Ovary (tissue), 9 donors: ENCODE results near the gene NOTCH4. TPM values are rescaled to one million over a fixed set of nuclear protein-coding genes. Genes with fewer than 3 reads are reported as not detected.

ENCODE experiments used
- DNase-seq, 5 donors: peaks; one replicate each; pipeline ENCODE4 v3.0.0-alpha.2; 2019 to 2020
- H3K27ac ChIP-seq, 2 donors: fragments of 200-600 bp; one replicate each; pipeline versions ENCODE4 v1.5.1 to v1.8.0; 2019 to 2022
- H3K27me3 ChIP-seq: fragments of 200-600 bp; one replicate; pipeline ENCODE4 v1.8.0; 2022
- H3K36me3 ChIP-seq: fragments of 200-600 bp; sonication (generic); one replicate; pipeline ENCODE4 v1.5.1; 2019
- H3K4me1 ChIP-seq: one replicate; pipeline ENCODE4 v1.8.1; 2013; ENCODE audit warnings: mild to moderate bottlenecking, moderate library complexity; ENCODE audit not compliant: insufficient read depth
- H3K4me3 ChIP-seq: fragments of 200-600 bp; sonication (generic); one replicate; pipeline ENCODE4 v1.5.1; 2017
- H3K9me3 ChIP-seq, 2 donors: fragments of 200-600 bp in 1 of 2; sonication (generic) in 1 of 2; one replicate each; pipeline versions ENCODE4 v1.5.1 to v1.8.1; 2013 to 2019; ENCODE audit warnings: mild to moderate bottlenecking in 1 of 2, moderate library complexity in 1 of 2
- CTCF ChIP-seq, 3 donors: fragments of 450-650 bp in 2 of 3; fragments of 200-600 bp in 1 of 3; IDR thresholded peaks; one replicate each; pipeline versions ENCODE4 v1.5.1 to v1.8.0; 2016 to 2022; ENCODE audit warnings: antibody characterized with exemption in 3 of 3, mild to moderate bottlenecking in 1 of 3
- EP300 ChIP-seq: sonication (generic); formaldehyde crosslinking; IDR thresholded peaks from one replicate; pipeline ENCODE4 v1.6.1; 2017; ENCODE audit warnings: antibody characterized with exemption
- POLR2A ChIP-seq: fragments of 450-650 bp; IDR thresholded peaks from one replicate; pipeline ENCODE4 v1.6.1; 2017; ENCODE audit warnings: antibody characterized with exemption, mild to moderate bottlenecking, moderate library complexity
- WGBS, 3 donors: extraction: QIAGEN DNeasy Blood & Tissue Kit in 1 of 3; methylation state at CpG; one replicate each; pipeline versions ENCODE4 v1.1.5 to v1.1.7; 2013 to 2017; 5-methylcytosine and 5-hydroxymethylcytosine counted together
- intact Hi-C, 4 donors: fragments of 100-400 bp; cut with DNase I; formaldehyde crosslinking; loops; one replicate each; pipeline versions ENCODE4 v1.11.0 to v1.15.1; 2022 to 2023
- polyA plus RNA-seq, 2 donors: library from polyadenylated mRNA; stranded (reverse); fragments of 200-250 nt in 1 of 2; fragments of 350-450 nt in 1 of 2; fragmentation: Illumina TruSeq in 1 of 2; extraction: RNeasy Lipid Tissue Mini Kit (QIAGEN cat#74804) in 1 of 2; gene quantifications; one replicate each; pipeline ENCODE4 v1.2.3, GENCODE V29; 2013 to 2014
- total RNA-seq, 7 donors: library from RNA; depleted of rRNA in 2 of 7; stranded (reverse); fragments of >200 nt in 2 of 7; fragmentation: NEBNext Ultra II Directional in 3 of 7; extraction: Animal tissue kit (Norgen Biotek cat#: 25700) in 3 of 7; gene quantifications; one replicate each; pipeline versions ENCODE4 v1.1.0 to v1.2.4, GENCODE V29; 2016 to 2023
- donor health status: DM: no; HTN: no; CAD: no; lungs with moderate emphysema.
- donor health status: DM: no; HTN: no; CAD: no.
- donor health status: Bipolar disorder and iron deficiency.
- donor health status: DM: yes; HTN: yes; CAD: no.
- donor health status: DM: no; HTN: no; CAD: no.
- donor health status: DM: yes; HTN: yes; CAD: no.

Gene NOTCH4
- total and polyA plus RNA-seq, 9 donors, result 7.2 to 21.2 (median 12.4) TPM

GRCh38 chr6:32166411-32167061 is 57.3 kb downstream of the NOTCH4 start:
- Histone ChIP-seq H3K36me3 (no peaks in the 10 kb centered on the region), H3K27ac (no peak overlapping the region), H3K9me3 (no peaks in the 10 kb centered on the region), H3K27me3 (no peaks in the 10 kb centered on the region), H3K4me1 (no peaks in the 10 kb centered on the region), H3K4me3 (no peak overlapping the region)
- no peak for TF ChIP-seq POLR2A
- TF ChIP-seq CTCF (IDR thresholded peaks at IDR 0.05), result no peak
- TF ChIP-seq EP300, result no peak
- WGBS, 3 donors, result 70 to 73% (median 73%) methylated on average over 30 of the region's 30 CpGs
- DNase-seq, result peak in 3 of 5 donors; percentile 17 to 54 (median 45)
- intact Hi-C loops, result no loop called here

GRCh38 chr6:32164295-32164694 is 59.6 kb downstream of the NOTCH4 start, which contains the start of gene EGFL8:
EGFL8 (plus strand) TSS chr6:32164595; CDS start chr6:32166166, 1,571 bp downstream.
- intact Hi-C loops, result no loop called here
- Histone ChIP-seq H3K27ac (no peak within 1 kb of the TSS), H3K36me3 (no peaks in the 10 kb centered on the region), H3K4me3 (no peak within 1 kb of the TSS), H3K4me1 (no peaks in the 10 kb centered on the region), H3K9me3 (no peaks in the 10 kb centered on the region), H3K27me3 (no peaks in the 10 kb centered on the region)
- DNase-seq, result peak in 1 of 5 donors; percentile 13
- TF ChIP-seq POLR2A (no peak), EP300 (no peak), CTCF (IDR thresholded peaks at IDR 0.05) (no peak)

- Histone ChIP-seq H3K27ac (no peak overlapping the region), H3K4me1 (no peaks in the 10 kb centered on the region), H3K4me3 (no peak overlapping the region), H3K9me3 (no peaks in the 10 kb centered on the region), H3K36me3 (no peaks in the 10 kb centered on the region), H3K27me3 (no peaks in the 10 kb centered on the region)
- no peak for DNase-seq
- TF ChIP-seq POLR2A, result no peak
- no peak for TF ChIP-seq EP300
- TF ChIP-seq CTCF (IDR thresholded peaks at IDR 0.05), result no peak
- intact Hi-C loops, result no loop called here
- WGBS, 3 donors, result 85 to 88% (median 85%) methylated on average over 7 of the region's 7 CpGs
Measured at GRCh38 chr6:32163559-32164258, 60.2 kb downstream of the NOTCH4 start.

- H3K36me3 ChIP-seq, result no peaks in the 10 kb centered on the region
- no peak for TF ChIP-seq EP300
- TF ChIP-seq CTCF (IDR thresholded peaks at IDR 0.05), result no peak
- TF ChIP-seq POLR2A, result no peak
- intact Hi-C loops, result loop anchor here in 1 of 4 donors (10.0 kb wide), 1 partner anchor 73 kb away; no protein-coding TSS in a partner anchor
Measured at GRCh38 chr6:32158052-32158451, 65.8 kb downstream of the NOTCH4 start.

More at GRCh38 chr6:32158052-32158451, 65.8 kb downstream of the NOTCH4 start:
- Histone ChIP-seq H3K9me3 (no peaks in the 10 kb centered on the region), H3K27me3 (no peaks in the 10 kb centered on the region), H3K4me1 (peaks cover 6% of the 10 kb centered on the region), H3K27ac (no peak overlapping the region), H3K4me3 (no peak overlapping the region)
- no peak for DNase-seq
